ENCODE results near the gene SEPTIN5. TPM values are rescaled to one million over a fixed set of nuclear protein-coding genes. Genes with fewer than 3 reads are reported as not detected.

The SEPTIN5 gene
- total and polyA plus RNA-seq, 9 of the 15 experiments (the other 6 are each of a cell fraction or from before 2014, with no cell fraction given) = 0.03 to 195 (median 119) TPM

DNA sequence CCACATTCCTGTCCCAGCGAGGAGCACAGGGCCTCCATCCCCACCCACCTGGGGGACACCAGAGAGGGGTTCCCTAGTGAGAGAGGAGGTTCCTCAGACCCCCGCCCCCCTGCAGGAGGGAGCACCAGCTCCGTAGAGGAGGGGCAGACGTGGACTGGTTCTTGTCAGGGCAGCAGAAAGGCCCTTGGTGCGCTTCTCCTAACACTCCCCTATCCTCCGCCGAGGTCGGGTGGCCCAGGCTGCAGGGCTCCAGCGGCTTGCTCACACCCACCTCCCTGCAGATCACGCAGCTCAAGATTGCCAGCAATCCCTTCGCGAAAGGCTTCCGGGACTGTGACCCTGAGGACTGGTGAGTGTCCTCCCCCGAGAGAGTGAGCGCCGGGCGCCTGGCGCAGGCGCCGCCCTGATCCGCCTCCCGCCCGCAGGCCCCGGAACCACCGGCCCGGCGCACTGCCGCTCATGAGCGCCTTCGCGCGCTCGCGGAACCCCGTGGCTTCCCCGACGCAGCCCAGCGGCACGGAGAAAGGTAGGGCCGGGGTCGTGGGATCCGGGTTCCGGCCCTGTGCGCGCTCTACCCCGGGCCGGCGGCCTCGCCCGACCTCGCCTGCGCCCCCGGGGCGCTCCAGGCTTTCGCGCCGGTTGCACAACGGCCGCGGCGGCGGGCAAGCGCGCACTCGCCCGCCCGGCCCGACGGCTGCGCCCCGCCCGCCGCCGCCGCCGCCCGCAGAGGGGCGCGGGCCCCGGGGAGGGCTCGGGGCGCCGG lies 51.4 kb downstream of the SEPTIN5 start (continued):
- TF ChIP-seq, protein P1, sequence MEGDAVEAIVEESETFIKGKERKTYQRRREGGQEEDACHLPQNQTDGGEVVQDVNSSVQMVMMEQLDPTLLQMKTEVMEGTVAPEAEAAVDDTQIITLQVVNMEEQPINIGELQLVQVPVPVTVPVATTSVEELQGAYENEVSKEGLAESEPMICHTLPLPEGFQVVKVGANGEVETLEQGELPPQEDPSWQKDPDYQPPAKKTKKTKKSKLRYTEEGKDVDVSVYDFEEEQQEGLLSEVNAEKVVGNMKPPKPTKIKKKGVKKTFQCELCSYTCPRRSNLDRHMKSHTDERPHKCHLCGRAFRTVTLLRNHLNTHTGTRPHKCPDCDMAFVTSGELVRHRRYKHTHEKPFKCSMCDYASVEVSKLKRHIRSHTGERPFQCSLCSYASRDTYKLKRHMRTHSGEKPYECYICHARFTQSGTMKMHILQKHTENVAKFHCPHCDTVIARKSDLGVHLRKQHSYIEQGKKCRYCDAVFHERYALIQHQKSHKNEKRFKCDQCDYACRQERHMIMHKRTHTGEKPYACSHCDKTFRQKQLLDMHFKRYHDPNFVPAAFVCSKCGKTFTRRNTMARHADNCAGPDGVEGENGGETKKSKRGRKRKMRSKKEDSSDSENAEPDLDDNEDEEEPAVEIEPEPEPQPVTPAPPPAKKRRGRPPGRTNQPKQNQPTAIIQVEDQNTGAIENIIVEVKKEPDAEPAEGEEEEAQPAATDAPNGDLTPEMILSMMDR (IDR thresholded peaks at IDR 0.05 in 2 of 3, conservative IDR thresholded peaks at IDR 0.05 in 1 of 3; ENCODE audit: insufficient read depth in 2 of 3, low read depth in 1 of 3, low read length in 3 of 3) = no peak; a peak in 1 of 6 replicates
- TF ChIP-seq KAT7 (CRISPR knock-in tag; IDR thresholded peaks at IDR 0.05; ENCODE audit: borderline replicate concordance) = no peak
- TF ChIP-seq, protein P2, sequence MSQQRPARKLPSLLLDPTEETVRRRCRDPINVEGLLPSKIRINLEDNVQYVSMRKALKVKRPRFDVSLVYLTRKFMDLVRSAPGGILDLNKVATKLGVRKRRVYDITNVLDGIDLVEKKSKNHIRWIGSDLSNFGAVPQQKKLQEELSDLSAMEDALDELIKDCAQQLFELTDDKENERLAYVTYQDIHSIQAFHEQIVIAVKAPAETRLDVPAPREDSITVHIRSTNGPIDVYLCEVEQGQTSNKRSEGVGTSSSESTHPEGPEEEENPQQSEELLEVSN (IDR thresholded peaks at IDR 0.05; ENCODE audit: borderline replicate concordance in 1 of 2, extremely low read depth in 1 of 2, insufficient read depth in 1 of 2, insufficient read length in 1 of 2, low read depth in 1 of 2, low read length in 1 of 2, poor library complexity in 1 of 2, severe bottlenecking in 1 of 2) = peak in 1 of 2 experiments; percentile 76
- TF ChIP-seq PURB (CRISPR knock-in tag; IDR thresholded peaks at IDR 0.05; ENCODE audit: low read depth) = no peak
- TF ChIP-seq, protein P3, sequence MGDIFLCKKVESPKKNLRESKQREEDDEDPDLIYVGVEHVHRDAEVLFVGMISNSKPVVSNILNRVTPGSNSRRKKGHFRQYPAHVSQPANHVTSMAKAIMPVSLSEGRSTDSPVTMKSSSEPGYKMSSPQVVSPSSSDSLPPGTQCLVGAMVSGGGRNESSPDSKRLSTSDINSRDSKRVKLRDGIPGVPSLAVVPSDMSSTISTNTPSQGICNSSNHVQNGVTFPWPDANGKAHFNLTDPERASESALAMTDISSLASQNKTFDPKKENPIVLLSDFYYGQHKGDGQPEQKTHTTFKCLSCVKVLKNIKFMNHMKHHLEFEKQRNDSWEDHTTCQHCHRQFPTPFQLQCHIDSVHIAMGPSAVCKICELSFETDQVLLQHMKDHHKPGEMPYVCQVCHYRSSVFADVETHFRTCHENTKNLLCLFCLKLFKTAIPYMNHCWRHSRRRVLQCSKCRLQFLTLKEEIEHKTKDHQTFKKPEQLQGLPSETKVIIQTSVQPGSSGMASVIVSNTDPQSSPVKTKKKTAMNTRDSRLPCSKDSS (IDR thresholded peaks at IDR 0.05; ENCODE audit: low read depth, partially characterized antibody) = no peak
- no peak for TF ChIP-seq ZFX (CRISPR knock-in tag; IDR thresholded peaks at IDR 0.05)
- 0 out of 2 replicates have a peak, but pooled peaks have one; percentile 14 for TF ChIP-seq KLF13 (tag; IDR thresholded peaks at IDR 0.05; ENCODE audit: borderline replicate concordance, low read depth)
- peak in 1 of 2 experiments; percentile 61; a peak in 1 of 4 replicates for TF ChIP-seq NONO (IDR thresholded peaks at IDR 0.05; ENCODE audit: low read depth in 2 of 2, low read length in 1 of 2)
- no peak for TF ChIP-seq ETV1 (tag; conservative IDR thresholded peaks at IDR 0.05; ENCODE audit: low read depth)
- TF ChIP-seq CC2D1A (IDR thresholded peaks at IDR 0.05) = no peak
- TF ChIP-seq, protein P4, sequence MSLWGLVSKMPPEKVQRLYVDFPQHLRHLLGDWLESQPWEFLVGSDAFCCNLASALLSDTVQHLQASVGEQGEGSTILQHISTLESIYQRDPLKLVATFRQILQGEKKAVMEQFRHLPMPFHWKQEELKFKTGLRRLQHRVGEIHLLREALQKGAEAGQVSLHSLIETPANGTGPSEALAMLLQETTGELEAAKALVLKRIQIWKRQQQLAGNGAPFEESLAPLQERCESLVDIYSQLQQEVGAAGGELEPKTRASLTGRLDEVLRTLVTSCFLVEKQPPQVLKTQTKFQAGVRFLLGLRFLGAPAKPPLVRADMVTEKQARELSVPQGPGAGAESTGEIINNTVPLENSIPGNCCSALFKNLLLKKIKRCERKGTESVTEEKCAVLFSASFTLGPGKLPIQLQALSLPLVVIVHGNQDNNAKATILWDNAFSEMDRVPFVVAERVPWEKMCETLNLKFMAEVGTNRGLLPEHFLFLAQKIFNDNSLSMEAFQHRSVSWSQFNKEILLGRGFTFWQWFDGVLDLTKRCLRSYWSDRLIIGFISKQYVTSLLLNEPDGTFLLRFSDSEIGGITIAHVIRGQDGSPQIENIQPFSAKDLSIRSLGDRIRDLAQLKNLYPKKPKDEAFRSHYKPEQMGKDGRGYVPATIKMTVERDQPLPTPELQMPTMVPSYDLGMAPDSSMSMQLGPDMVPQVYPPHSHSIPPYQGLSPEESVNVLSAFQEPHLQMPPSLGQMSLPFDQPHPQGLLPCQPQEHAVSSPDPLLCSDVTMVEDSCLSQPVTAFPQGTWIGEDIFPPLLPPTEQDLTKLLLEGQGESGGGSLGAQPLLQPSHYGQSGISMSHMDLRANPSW (CRISPR knock-in tag; IDR thresholded peaks at IDR 0.05) = 0 out of 2 replicates have a peak, but pooled peaks have one; percentile 13
- 0 out of 2 replicates have a peak, but pooled peaks have one; percentile 60 for TF ChIP-seq ZFPM2 (CRISPR knock-in tag; IDR thresholded peaks at IDR 0.05)
- TF ChIP-seq SRSF3 (IDR thresholded peaks at IDR 0.05; ENCODE audit: insufficient read depth, low read length) = no peak
- peak; percentile 82 to 85 for TF ChIP-seq NRF1 (conservative IDR thresholded peaks at IDR 0.05 in 1 of 2, IDR thresholded peaks at IDR 0.05 in 1 of 2)
- peak; percentile 4 for TF ChIP-seq SNRNP70 (optimal IDR thresholded peaks at IDR 0.05; ENCODE audit: low read depth, low read length)
